ENCODE results near the gene SREBF2.
"Not testable (repeated sequence)": the region's sequence is repeated elsewhere in the genome, so short reads cannot be mapped to it uniquely, and the experiment has no call there.

Gene SREBF2

GRCh38 chr22:41948928-41949296 lies 116.0 kb downstream of the SREBF2 start:
- not testable (repeated sequence) for DNase-seq

DNA sequence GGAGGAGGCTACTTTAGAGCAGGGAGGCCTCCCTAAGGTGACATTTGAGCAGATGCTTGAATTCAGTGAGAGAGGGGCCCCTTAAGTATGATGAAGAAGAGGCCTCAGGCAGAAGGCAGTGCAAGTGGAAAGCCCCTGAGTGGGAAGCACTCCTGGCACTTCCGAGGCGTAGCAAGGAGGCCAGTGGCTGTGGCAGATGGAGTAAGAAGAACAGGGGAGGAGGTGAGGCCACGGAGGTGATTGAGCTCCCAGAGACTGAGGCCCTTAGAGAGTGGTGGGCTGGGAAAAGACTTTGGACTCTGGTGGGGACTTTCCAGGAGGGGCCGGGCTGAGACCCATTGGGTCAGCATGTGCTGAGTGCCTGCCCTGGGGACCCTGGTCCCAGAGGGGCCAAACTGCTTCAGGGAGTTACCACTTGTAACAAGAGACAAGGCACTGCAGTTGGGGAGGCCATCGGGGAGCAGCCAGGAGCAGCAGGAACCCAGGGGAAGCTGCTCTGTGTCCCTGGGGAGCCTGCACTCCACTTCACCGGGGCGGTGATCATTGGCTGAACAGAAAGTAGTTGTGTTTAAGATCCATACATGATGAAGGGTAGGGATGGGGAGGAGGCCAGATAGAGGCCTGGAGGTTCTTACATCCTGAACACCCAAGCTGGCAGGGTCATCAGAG lies 116.5 kb downstream of the SREBF2 start:
- DNase-seq, result no peak

DNA sequence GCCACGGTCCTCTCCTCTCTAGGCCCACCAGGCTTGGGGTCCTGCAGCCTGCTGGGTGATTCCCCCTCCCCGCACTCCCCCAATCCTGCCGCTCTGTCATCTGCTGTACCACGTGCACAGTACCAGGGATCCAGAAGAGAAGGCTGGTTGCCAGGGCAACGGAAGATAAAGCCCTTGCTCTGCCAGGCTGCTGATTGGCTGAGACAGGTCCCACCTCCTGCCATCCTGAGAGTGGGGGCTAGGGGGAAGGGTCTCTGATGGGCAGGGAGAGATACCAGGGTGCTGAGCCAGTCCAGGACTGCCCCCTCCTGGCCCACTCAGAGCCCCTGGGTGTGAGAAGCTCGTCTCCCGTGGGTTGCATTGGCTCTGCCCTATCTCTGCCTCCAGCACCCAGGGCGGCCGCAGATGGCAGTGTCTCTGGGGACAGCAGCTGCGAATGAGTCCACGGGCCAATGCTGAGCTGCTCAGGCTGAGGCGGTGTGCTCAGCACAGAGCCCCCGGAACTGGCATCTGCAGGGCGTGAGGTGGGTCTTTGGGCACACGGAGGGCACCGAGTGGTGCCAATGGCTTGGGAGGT lies 119.1 kb downstream of the SREBF2 start, which contains the start of gene SMIM45:
TSS of gene SMIM45 (plus strand) at position 253 of the 577 bp plus-strand sequence.
- no peak for DNase-seq

DNA sequence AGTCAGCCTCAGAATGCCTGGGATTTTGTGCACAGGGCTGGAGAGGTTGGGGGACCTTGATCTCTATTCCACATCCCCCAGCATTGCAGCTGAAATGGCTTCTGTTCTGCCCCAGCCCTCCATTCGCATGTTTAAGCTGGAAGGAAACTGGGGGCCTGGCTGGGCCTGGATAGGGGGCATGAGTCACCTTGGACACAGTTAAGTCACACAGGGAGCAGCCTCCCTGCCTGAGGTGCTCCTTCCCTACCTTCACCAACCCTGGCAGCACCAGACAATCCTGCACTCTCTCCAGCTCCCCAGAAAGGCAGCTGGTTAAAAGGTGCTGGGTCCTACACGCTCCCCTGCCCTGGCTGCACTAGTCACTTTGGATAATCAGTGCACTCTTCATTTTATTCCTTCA lies 119.8 kb downstream of the SREBF2 start:
- no peak for DNase-seq
